IPS-20b (cell line): ENCODE results near the gene CAD.

Experiments used
- H3K27ac ChIP-seq: one replicate; pipeline ENCODE4 v1.5.1; 2013; ENCODE audit warnings: low read length
- H3K27me3 ChIP-seq: 2 replicates; pipeline ENCODE4 v1.6.1; 2013; ENCODE audit warnings: mild to moderate bottlenecking, low read length, inconsistent platforms; ENCODE audit not compliant: insufficient read depth
- H3K36me3 ChIP-seq: 2 replicates; pipeline ENCODE4 v1.6.1; 2013; ENCODE audit warnings: low read depth, mild to moderate bottlenecking, inconsistent platforms, low read length, moderate library complexity; ENCODE audit not compliant: insufficient read depth
- H3K4me1 ChIP-seq: 2 replicates; pipeline ENCODE4 v1.6.1; 2013; ENCODE audit warnings: mild to moderate bottlenecking, control low read depth, inconsistent platforms, low read length, moderate library complexity; ENCODE audit not compliant: insufficient read depth
- H3K4me3 ChIP-seq: 2 replicates; pipeline ENCODE4 v1.5.1; 2013; ENCODE audit warnings: mild to moderate bottlenecking, low read length, inconsistent platforms
- H3K9ac ChIP-seq: 2 replicates; pipeline ENCODE4 v1.6.1; 2013; ENCODE audit warnings: low read depth, mild to moderate bottlenecking, inconsistent platforms, low read length, moderate library complexity
- H3K9me3 ChIP-seq: 2 replicates; pipeline ENCODE4 v1.6.1; 2013; ENCODE audit warnings: mild to moderate bottlenecking, low read depth, low read length, inconsistent platforms; ENCODE audit not compliant: insufficient read depth

The CAD gene

GRCh38 chr2:27249159-27249890 lies 32.2 kb downstream of the CAD start:
- peaks cover 19% of the 10 kb centered on the region for H3K27me3 ChIP-seq
- no peak overlapping the region for H3K4me3 ChIP-seq

GRCh38 chr2:27249891-27250651 lies 32.9 kb downstream of the CAD start:
- Histone ChIP-seq H3K36me3 (peaks cover 4% of the 10 kb centered on the region; the same call in 1 of the 2 replicates), H3K27ac (no peak overlapping the region), H3K4me1 (peaks cover 3% of the 10 kb centered on the region; the same call in 1 of the 2 replicates), H3K27me3 (peaks cover 19% of the 10 kb centered on the region), H3K9ac (peak overlapping the region; percentile 40; the same call in 1 of the 2 replicates), H3K4me3 (peak overlapping the region; percentile 58; the same call in 1 of the 2 replicates), H3K9me3 (no peaks in the 10 kb centered on the region)

More at GRCh38 chr2:27249159-27249890, 32.2 kb downstream of the CAD start:
- H3K27ac ChIP-seq = no peak overlapping the region
- H3K9ac ChIP-seq = no peak overlapping the region
- H3K9me3 ChIP-seq = no peaks in the 10 kb centered on the region
- peaks cover 12% of the 10 kb centered on the region for H3K36me3 ChIP-seq
- peaks cover 3% of the 10 kb centered on the region; the same call in 1 of the 2 replicates for H3K4me1 ChIP-seq

GRCh38 chr2:27250652-27251379 lies 33.6 kb downstream of the CAD start:
- Histone ChIP-seq H3K27me3 (peaks cover 19% of the 10 kb centered on the region), H3K9me3 (no peaks in the 10 kb centered on the region), H3K27ac (no peak overlapping the region), H3K4me3 (peak overlapping the region; percentile 58; the same call in 1 of the 2 replicates), H3K36me3 (no peaks in the 10 kb centered on the region), H3K9ac (peak overlapping the region; percentile 40; the same call in 1 of the 2 replicates), H3K4me1 (peaks cover 3% of the 10 kb centered on the region; the same call in 1 of the 2 replicates)

- peaks cover 19% of the 10 kb centered on the region for H3K27me3 ChIP-seq
- H3K4me3 ChIP-seq = no peak overlapping the region
- peaks cover 3% of the 10 kb centered on the region; the same call in 1 of the 2 replicates for H3K4me1 ChIP-seq
- H3K9ac ChIP-seq = no peak overlapping the region
- H3K9me3 ChIP-seq = no peaks in the 10 kb centered on the region
- H3K36me3 ChIP-seq = no peaks in the 10 kb centered on the region
- no peak overlapping the region for H3K27ac ChIP-seq
These were observed 34.6 kb downstream of the CAD start for GRCh38 chr2:27251766-27252165.

- Histone ChIP-seq H3K4me1 (peaks cover 3% of the 10 kb centered on the region; the same call in 1 of the 2 replicates), H3K27ac (no peak overlapping the region), H3K9ac (no peak overlapping the region), H3K36me3 (no peaks in the 10 kb centered on the region), H3K27me3 (peaks cover 27% of the 10 kb centered on the region), H3K4me3 (no peak overlapping the region), H3K9me3 (no peaks in the 10 kb centered on the region)
These were observed 38.0 kb downstream of the CAD start for GRCh38 chr2:27255187-27255586.

GRCh38 chr2:27255660-27256059 lies 38.5 kb downstream of the CAD start:
- Histone ChIP-seq H3K9ac (no peak overlapping the region), H3K27ac (no peak overlapping the region), H3K4me1 (no peaks in the 10 kb centered on the region; the same call in 1 of the 2 replicates), H3K27me3 (peaks cover 27% of the 10 kb centered on the region), H3K9me3 (no peaks in the 10 kb centered on the region), H3K36me3 (no peaks in the 10 kb centered on the region), H3K4me3 (no peak overlapping the region)

- Histone ChIP-seq H3K4me3 (no peak overlapping the region), H3K27me3 (peaks cover 27% of the 10 kb centered on the region)
These were observed 39.8 kb downstream of the CAD start for GRCh38 chr2:27256855-27257454.

GRCh38 chr2:27258051-27258450 lies 40.9 kb downstream of the CAD start:
- Histone ChIP-seq H3K27me3 (peaks cover 36% of the 10 kb centered on the region), H3K36me3 (no peaks in the 10 kb centered on the region), H3K27ac (no peak overlapping the region), H3K9me3 (no peaks in the 10 kb centered on the region), H3K9ac (no peak overlapping the region), H3K4me3 (no peak overlapping the region), H3K4me1 (peaks cover 3% of the 10 kb centered on the region; the same call in 1 of the 2 replicates)

More at GRCh38 chr2:27256855-27257454, 39.8 kb downstream of the CAD start:
- no peaks in the 10 kb centered on the region for H3K9me3 ChIP-seq
- H3K4me1 ChIP-seq = peaks cover 3% of the 10 kb centered on the region; the same call in 1 of the 2 replicates
- H3K36me3 ChIP-seq = no peaks in the 10 kb centered on the region
- H3K9ac ChIP-seq = no peak overlapping the region
- H3K27ac ChIP-seq = no peak overlapping the region

- H3K4me3 ChIP-seq = peak overlapping the region; percentile 71; the same call in 1 of the 2 replicates
These were observed 44.2 kb downstream of the CAD start for GRCh38 chr2:27261241-27261925.

GRCh38 chr2:27261926-27262298 lies 44.7 kb downstream of the CAD start:
- Histone ChIP-seq H3K4me1 (peaks cover 6% of the 10 kb centered on the region; the same call in 1 of the 2 replicates), H3K27ac (no peak overlapping the region), H3K9me3 (no peaks in the 10 kb centered on the region; the same call in 1 of the 2 replicates), H3K4me3 (peak overlapping the region; percentile 71; the same call in 1 of the 2 replicates), H3K27me3 (peaks cover 74% of the 10 kb centered on the region), H3K36me3 (no peaks in the 10 kb centered on the region), H3K9ac (no peak overlapping the region)

More at GRCh38 chr2:27261241-27261925, 44.2 kb downstream of the CAD start:
- Histone ChIP-seq H3K9me3 (no peaks in the 10 kb centered on the region; the same call in 1 of the 2 replicates), H3K36me3 (no peaks in the 10 kb centered on the region), H3K4me1 (peaks cover 6% of the 10 kb centered on the region; the same call in 1 of the 2 replicates), H3K27me3 (peaks cover 70% of the 10 kb centered on the region), H3K9ac (no peak overlapping the region), H3K27ac (no peak overlapping the region)
